HG03378 (cell line): ENCODE measurements around the gene REG4.
"Not testable (repeated sequence)": the region's sequence is repeated elsewhere in the genome, so short reads cannot be mapped to it uniquely, and the experiment has no call there.

Experiments used
- ATAC-seq: cut with Tn5 transposase; IDR thresholded peaks from one replicate; pipeline ENCODE4 v1.9.1; 2021; ENCODE audit warnings: mild to moderate bottlenecking, moderate library complexity; ENCODE audit not compliant: unreplicated experiment

The REG4 gene

GRCh38 chr1:119808491-119808890, 2.8 kb downstream of the REG4 start:
- no peak for ATAC-seq

- ATAC-seq, result no peak
These were observed 4.8 kb downstream of the REG4 start for GRCh38 chr1:119806489-119806888.

- no peak for ATAC-seq
These were observed 5.5 kb downstream of the REG4 start for GRCh38 chr1:119805746-119806145.

- ATAC-seq, result no peak
These were observed 6.0 kb downstream of the REG4 start for GRCh38 chr1:119805247-119805646.

GRCh38 chr1:119799599-119800177, 11.6 kb downstream of the REG4 start:
- no peak for ATAC-seq

- no peak for ATAC-seq
These were observed 12.3 kb downstream of the REG4 start for GRCh38 chr1:119799003-119799402.

GRCh38 chr1:119797606-119798005, 13.7 kb downstream of the REG4 start:
- ATAC-seq, result no peak

- ATAC-seq, result no peak
These were observed 14.1 kb downstream of the REG4 start for GRCh38 chr1:119797162-119797561.

- no peak for ATAC-seq
These were observed 15.7 kb downstream of the REG4 start for GRCh38 chr1:119795261-119796200.

GRCh38 chr1:119794876-119795240, 16.4 kb downstream of the REG4 start:
- no peak for ATAC-seq

GRCh38 chr1:119794230-119794875, 16.9 kb downstream of the REG4 start:
- no peak for ATAC-seq

- no peak for ATAC-seq
These were observed 19.9 kb downstream of the REG4 start for GRCh38 chr1:119791377-119791776.

- ATAC-seq, result no peak
These were observed 20.6 kb downstream of the REG4 start for GRCh38 chr1:119790451-119791198.

GRCh38 chr1:119787776-119788175, 23.5 kb downstream of the REG4 start:
- no peak for ATAC-seq

- ATAC-seq, result not testable (repeated sequence)
These were observed 24.7 kb downstream of the REG4 start for GRCh38 chr1:119786473-119787050.

- ATAC-seq, result not testable (repeated sequence)
These were observed 25.2 kb downstream of the REG4 start for GRCh38 chr1:119786046-119786445.

- ATAC-seq, result no peak
These were observed 27.0 kb downstream of the REG4 start for GRCh38 chr1:119784191-119784781.

- no peak for ATAC-seq
These were observed 27.7 kb downstream of the REG4 start for GRCh38 chr1:119783354-119784185.

- no peak for ATAC-seq
These were observed 28.5 kb downstream of the REG4 start for GRCh38 chr1:119782631-119783325.
